Upper lobe of left lung (tissue), 6 donors: ENCODE measurements around the gene GRM5. TPM values are rescaled to one million over a fixed set of nuclear protein-coding genes. Genes with fewer than 3 reads are reported as not detected.

Experiments
- ATAC-seq, 2 donors: fragments of 200-7000 bp; cut with Tn5 transposase; one replicate each; pipeline ENCODE4 v1.9.1; 2022; ENCODE audit warnings: mild to moderate bottlenecking in 2 of 2, moderate library complexity in 2 of 2; ENCODE audit not compliant: low FRiP score in 2 of 2
- DNase-seq, 2 donors: peaks; one replicate each; pipeline ENCODE4 v3.0.0-alpha.2; 2019 to 2020
- H3K27ac ChIP-seq, 4 donors: fragments of 200-600 bp; sonication (generic); one replicate each; pipeline ENCODE4 v1.5.1; 2016 to 2019
- H3K27me3 ChIP-seq, 4 donors: fragments of 200-600 bp; sonication (generic); one replicate each; pipeline ENCODE4 v1.5.1; 2017 to 2019
- H3K36me3 ChIP-seq, 4 donors: fragments of 200-600 bp; sonication (generic); one replicate each; pipeline ENCODE4 v1.5.1; 2016 to 2019
- H3K4me1 ChIP-seq, 4 donors: fragments of 200-600 bp; sonication (generic); one replicate each; pipeline ENCODE4 v1.5.1; 2018 to 2019
- H3K4me3 ChIP-seq, 4 donors: fragments of 200-600 bp; sonication (generic); one replicate each; pipeline ENCODE4 v1.5.1; 2017 to 2019; ENCODE audit warnings: mild to moderate bottlenecking in 2 of 4, moderate library complexity in 1 of 4
- H3K9me3 ChIP-seq, 4 donors: fragments of 200-600 bp; sonication (generic); one replicate each; pipeline ENCODE4 v1.5.1; 2018 to 2019
- EP300 ChIP-seq, 4 donors: sonication (generic); formaldehyde crosslinking; IDR thresholded peaks; one replicate each; pipeline ENCODE4 v1.5.1; 2017; ENCODE audit warnings: antibody characterized with exemption in 4 of 4, control low read depth in 2 of 4
- POLR2A ChIP-seq, 4 donors: fragments of 450-650 bp; IDR thresholded peaks; one replicate each; pipeline ENCODE4 v1.5.1; 2016 to 2017; ENCODE audit warnings: antibody characterized with exemption in 4 of 4, mild to moderate bottlenecking in 2 of 4
- POLR2AphosphoS5 ChIP-seq, 2 donors: sonication (generic); formaldehyde crosslinking; IDR thresholded peaks; one replicate each; pipeline ENCODE4 v1.5.1; 2017; ENCODE audit warnings: antibody characterized with exemption in 2 of 2
- WGBS, 2 donors: methylation state at CpG; one replicate each; pipeline ENCODE4 v1.1.5; 2017 to 2018; 5-methylcytosine and 5-hydroxymethylcytosine counted together
- total RNA-seq, 6 donors: library from RNA; depleted of rRNA in 4 of 6; stranded (reverse); fragments of >200 nt in 4 of 6; gene quantifications; one replicate each; pipeline versions ENCODE4 v1.1.0 to v1.2.1, GENCODE V29; 2016 to 2021
- TF ChIP-seq, protein P1 (sequence below), 6 experiments: fragments of 450-650 bp in 4 of 6; fragments of 200-600 bp in 2 of 6; sonication (generic) in 2 of 6; IDR thresholded peaks; one replicate each; pipeline ENCODE4 v1.5.1; 2016 to 2019; ENCODE audit warnings: antibody characterized with exemption in 6 of 6
- donor health status: DM: no; HTN: no; CAD: no; lungs with moderate emphysema.
- donor health status: DM: no; HTN: yes; CAD: no; lungs with severe emphysema.

GRM5 gene
- total RNA-seq, 6 donors from 2014 or later, result 0.30 to 4.2 (median 0.32) TPM; not detected in 2

- no peak overlapping the region for H3K27ac ChIP-seq
- TF ChIP-seq, protein P1, sequence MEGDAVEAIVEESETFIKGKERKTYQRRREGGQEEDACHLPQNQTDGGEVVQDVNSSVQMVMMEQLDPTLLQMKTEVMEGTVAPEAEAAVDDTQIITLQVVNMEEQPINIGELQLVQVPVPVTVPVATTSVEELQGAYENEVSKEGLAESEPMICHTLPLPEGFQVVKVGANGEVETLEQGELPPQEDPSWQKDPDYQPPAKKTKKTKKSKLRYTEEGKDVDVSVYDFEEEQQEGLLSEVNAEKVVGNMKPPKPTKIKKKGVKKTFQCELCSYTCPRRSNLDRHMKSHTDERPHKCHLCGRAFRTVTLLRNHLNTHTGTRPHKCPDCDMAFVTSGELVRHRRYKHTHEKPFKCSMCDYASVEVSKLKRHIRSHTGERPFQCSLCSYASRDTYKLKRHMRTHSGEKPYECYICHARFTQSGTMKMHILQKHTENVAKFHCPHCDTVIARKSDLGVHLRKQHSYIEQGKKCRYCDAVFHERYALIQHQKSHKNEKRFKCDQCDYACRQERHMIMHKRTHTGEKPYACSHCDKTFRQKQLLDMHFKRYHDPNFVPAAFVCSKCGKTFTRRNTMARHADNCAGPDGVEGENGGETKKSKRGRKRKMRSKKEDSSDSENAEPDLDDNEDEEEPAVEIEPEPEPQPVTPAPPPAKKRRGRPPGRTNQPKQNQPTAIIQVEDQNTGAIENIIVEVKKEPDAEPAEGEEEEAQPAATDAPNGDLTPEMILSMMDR (IDR thresholded peaks at IDR 0.05), result no peak
- TF ChIP-seq POLR2AphosphoS5 (IDR thresholded peaks at IDR 0.05) (no peak), EP300 (IDR thresholded peaks at IDR 0.05) (no peak), POLR2A (IDR thresholded peaks at IDR 0.05) (no peak)
- WGBS, 2 donors, result 25 to 56% methylated on average over 1 of the region's 1 CpG
- H3K36me3 ChIP-seq, result no peaks in the 10 kb centered on the region
- DNase-seq, result no peak
- no peaks in the 10 kb centered on the region for H3K4me1 ChIP-seq
- no peak for ATAC-seq
- H3K27me3 ChIP-seq, result no peaks in the 10 kb centered on the region
- H3K4me3 ChIP-seq, result no peak overlapping the region
- no peaks in the 10 kb centered on the region for H3K9me3 ChIP-seq
Observed at GRCh38 chr11:88521799-88522201, 544.0 kb downstream of the GRM5 start.

DNA sequence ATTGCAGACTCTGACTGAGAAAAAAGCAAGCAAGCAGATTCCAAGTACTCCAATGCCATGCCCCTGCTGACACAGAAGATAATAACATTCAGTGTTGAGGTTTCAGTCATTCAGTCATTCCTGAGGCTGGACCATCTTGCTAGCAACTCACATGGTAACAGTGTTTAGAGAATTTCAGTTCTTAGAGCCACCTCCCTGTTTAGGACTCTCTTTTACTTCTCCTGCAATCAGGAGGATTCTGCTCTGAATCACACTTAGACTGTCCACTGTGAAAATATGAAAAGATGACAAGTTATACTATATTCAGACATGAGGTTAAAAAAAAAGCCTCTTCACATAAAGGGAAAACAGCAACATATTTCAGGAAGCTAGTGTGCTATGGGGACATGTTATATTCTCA lies 544.4 kb downstream of the GRM5 start:
- no peaks in the 10 kb centered on the region for H3K9me3 ChIP-seq
- no peak overlapping the region for H3K4me3 ChIP-seq
- H3K27me3 ChIP-seq, result no peaks in the 10 kb centered on the region
- H3K4me1 ChIP-seq, result no peaks in the 10 kb centered on the region
- no peaks in the 10 kb centered on the region for H3K36me3 ChIP-seq
- TF ChIP-seq EP300 (IDR thresholded peaks at IDR 0.05), result no peak
- TF ChIP-seq, protein P1 (IDR thresholded peaks at IDR 0.05), result no peak
- TF ChIP-seq POLR2AphosphoS5 (IDR thresholded peaks at IDR 0.05), result no peak
- ATAC-seq (no peak), DNase-seq (no peak)
- no peak overlapping the region for H3K27ac ChIP-seq

GRCh38 chr11:88520391-88520790 lies 545.4 kb downstream of the GRM5 start:
- Histone ChIP-seq H3K4me3 (no peak overlapping the region), H3K36me3 (no peaks in the 10 kb centered on the region), H3K4me1 (no peaks in the 10 kb centered on the region), H3K27me3 (no peaks in the 10 kb centered on the region), H3K27ac (no peak overlapping the region), H3K9me3 (no peaks in the 10 kb centered on the region)
- TF ChIP-seq, protein P1 (IDR thresholded peaks at IDR 0.05), result no peak
- TF ChIP-seq POLR2AphosphoS5 (IDR thresholded peaks at IDR 0.05) (no peak), EP300 (IDR thresholded peaks at IDR 0.05) (no peak), POLR2A (IDR thresholded peaks at IDR 0.05) (no peak)
- ATAC-seq (no peak), DNase-seq (no peak)

DNA sequence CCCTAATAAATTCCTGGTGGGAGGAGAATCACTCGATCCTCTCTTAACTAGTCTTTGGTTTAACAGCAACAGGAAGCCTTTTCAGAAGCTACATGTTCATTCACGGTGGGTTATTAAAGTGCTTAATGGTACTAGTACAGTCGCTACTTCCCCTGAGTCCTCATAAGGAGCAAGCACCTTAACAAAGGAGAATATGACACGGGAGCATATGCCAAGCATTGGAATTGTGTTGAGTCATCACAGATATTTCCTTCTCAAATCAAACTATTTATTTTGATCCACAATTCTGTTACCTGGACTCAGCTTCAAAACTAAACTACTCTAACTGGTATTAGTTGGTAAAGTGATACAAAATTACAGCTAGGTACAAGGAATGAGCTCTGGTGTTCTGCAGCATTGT lies 550.8 kb downstream of the GRM5 start:
- Histone ChIP-seq H3K27me3 (no peaks in the 10 kb centered on the region), H3K4me3 (no peak overlapping the region), H3K9me3 (no peaks in the 10 kb centered on the region), H3K36me3 (no peaks in the 10 kb centered on the region), H3K4me1 (no peaks in the 10 kb centered on the region), H3K27ac (no peak overlapping the region)
- WGBS, 2 donors, result 69 to 90% methylated on average over 4 of the region's 4 CpGs
- ATAC-seq (no peak), DNase-seq (no peak)
- no peak for TF ChIP-seq POLR2AphosphoS5 (IDR thresholded peaks at IDR 0.05)
- TF ChIP-seq, protein P1 (IDR thresholded peaks at IDR 0.05), result no peak
- no peak for TF ChIP-seq POLR2A (IDR thresholded peaks at IDR 0.05)
- no peak for TF ChIP-seq EP300 (IDR thresholded peaks at IDR 0.05)

DNA sequence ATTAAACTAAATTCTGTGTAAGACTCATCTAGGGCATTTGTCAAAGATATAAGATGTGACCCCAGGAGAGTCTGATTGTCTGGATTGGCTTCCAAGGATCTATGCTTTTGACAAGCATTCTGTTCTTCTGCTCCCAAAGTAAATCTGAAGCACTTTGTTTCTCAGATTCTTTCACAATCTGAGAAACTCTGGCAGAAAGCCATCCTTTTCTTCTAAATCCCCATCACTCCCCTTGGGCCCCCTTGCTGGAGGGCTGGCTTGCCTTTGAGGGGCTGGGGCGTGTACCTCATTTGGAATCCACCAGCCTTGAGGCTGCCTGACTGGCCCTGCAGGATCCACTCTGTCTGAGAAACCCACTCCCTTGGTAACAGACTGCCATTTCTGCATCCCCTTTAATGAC lies 554.8 kb downstream of the GRM5 start:
- peaks cover 3 to 16% (median 8%) of the 10 kb centered on the region in 4 donors for H3K4me1 ChIP-seq
- no peak for DNase-seq

More for the DNA sequence above, 554.8 kb downstream of the GRM5 start:
- ATAC-seq, result no peak
- H3K27ac ChIP-seq, result no peak overlapping the region
- H3K27me3 ChIP-seq, result peaks cover 0 to 12% (median 6%) of the 10 kb centered on the region in 4 donors
- no peaks in the 10 kb centered on the region for H3K9me3 ChIP-seq
- no peak for TF ChIP-seq POLR2AphosphoS5 (IDR thresholded peaks at IDR 0.05)
- TF ChIP-seq, protein P1 (IDR thresholded peaks at IDR 0.05), result no peak
- TF ChIP-seq EP300 (IDR thresholded peaks at IDR 0.05), result no peak
- TF ChIP-seq POLR2A (IDR thresholded peaks at IDR 0.05), result no peak
- no peak overlapping the region for H3K4me3 ChIP-seq
- H3K36me3 ChIP-seq, result no peaks in the 10 kb centered on the region
- WGBS, 2 donors, result 67 to 87% methylated on average over 1 of the region's 1 CpG
